Mammary epithelial cell (primary cell): ENCODE data around the gene DYNC1H1.

Experiments
- CTCF ChIP-seq, 2 donors: IDR thresholded peaks in 1 of 2; conservative IDR thresholded peaks in 1 of 2; 2 replicates each; pipeline ENCODE4 v1.5.1; 2011 to 2012; ENCODE audit warnings: inconsistent platforms in 2 of 2, low read length in 2 of 2, mild to moderate bottlenecking in 2 of 2, control low read depth in 1 of 2, low read depth in 1 of 2; ENCODE audit not compliant: insufficient read depth in 1 of 2; ENCODE audit errors: extremely low read depth in 1 of 2
- EZH2 ChIP-seq: IDR thresholded peaks from 2 replicates; pipeline ENCODE4 v1.6.1; 2012; ENCODE audit warnings: low read length, inconsistent platforms, borderline replicate concordance

GRCh38 chr14:101947577-101947903 is 16.8 kb upstream of the DYNC1H1 start:
- no peak for TF ChIP-seq CTCF (conservative IDR thresholded peaks at IDR 0.05 in 1 of 2, IDR thresholded peaks at IDR 0.05 in 1 of 2; ENCODE audit: extremely low read depth in 1 of 2, insufficient read depth in 1 of 2, low read depth in 1 of 2, low read length in 2 of 2)
- no peak for TF ChIP-seq EZH2
